Measurements from ENCODE around the gene CCDC6.
"Not testable (repeated sequence)": the region's sequence is repeated elsewhere in the genome, so short reads cannot be mapped to it uniquely, and the experiment has no call there.

Gene CCDC6

DNA sequence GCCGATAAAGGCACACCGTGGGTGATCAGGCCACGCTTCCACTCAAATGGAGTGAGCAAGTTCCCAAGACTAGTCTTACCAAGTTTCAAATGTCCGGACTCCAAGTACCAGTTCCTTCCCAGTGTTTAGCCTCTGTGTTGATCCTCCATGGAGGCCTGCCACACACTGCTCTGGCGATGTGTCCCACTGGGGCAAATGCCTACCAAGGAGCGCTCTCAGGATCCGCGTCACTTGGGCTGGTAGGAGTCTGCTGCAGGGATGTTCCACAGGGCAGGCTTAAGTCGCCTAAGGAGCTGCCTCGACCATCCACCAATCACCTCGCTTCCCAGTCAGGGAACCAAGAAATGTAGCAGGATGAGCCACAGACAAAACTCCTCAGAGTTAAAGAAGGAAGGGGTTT, 135.7 kb downstream of the CCDC6 start:
- DNase-seq (ENCODE audit: low read depth in 2 of 2) = no peak

GRCh38 chr10:59762505-59762904, 143.9 kb downstream of the CCDC6 start:
- no peak for DNase-seq (ENCODE audit: low read depth in 2 of 2)

DNA sequence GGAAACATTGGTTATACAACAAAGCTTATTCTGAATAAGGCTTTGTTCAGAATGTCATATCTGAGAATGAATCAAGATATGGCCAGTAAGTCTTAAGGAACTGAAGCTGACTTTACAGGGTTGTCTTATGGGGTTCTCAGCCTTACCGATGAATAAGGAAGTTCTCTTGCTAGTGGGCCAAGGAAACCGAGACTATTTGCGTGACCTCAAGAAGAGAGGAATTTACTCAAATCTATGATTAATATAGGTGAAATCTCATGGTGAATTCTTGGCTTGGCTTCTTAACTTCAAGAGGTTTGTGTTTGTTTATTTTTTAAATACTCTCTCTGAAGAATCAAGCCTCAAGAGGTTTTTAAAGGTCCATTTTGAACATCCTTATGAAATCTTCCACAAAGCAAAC, 148.4 kb downstream of the CCDC6 start:
- DNase-seq (ENCODE audit: low read depth in 2 of 2) = no peak

- no peak for DNase-seq (ENCODE audit: low read depth in 2 of 2)
Measured at GRCh38 chr10:59754951-59755350, 151.4 kb downstream of the CCDC6 start.

- no peak for DNase-seq (ENCODE audit: low read depth in 2 of 2)
Measured at GRCh38 chr10:59753267-59753666, 153.1 kb downstream of the CCDC6 start, which contains the start of gene MRLN. TSS of gene MRLN (minus strand) at chr10:59753455.

GRCh38 chr10:59752278-59752940, 153.9 kb downstream of the CCDC6 start:
- DNase-seq (ENCODE audit: low read depth in 2 of 2) = no peak

DNA sequence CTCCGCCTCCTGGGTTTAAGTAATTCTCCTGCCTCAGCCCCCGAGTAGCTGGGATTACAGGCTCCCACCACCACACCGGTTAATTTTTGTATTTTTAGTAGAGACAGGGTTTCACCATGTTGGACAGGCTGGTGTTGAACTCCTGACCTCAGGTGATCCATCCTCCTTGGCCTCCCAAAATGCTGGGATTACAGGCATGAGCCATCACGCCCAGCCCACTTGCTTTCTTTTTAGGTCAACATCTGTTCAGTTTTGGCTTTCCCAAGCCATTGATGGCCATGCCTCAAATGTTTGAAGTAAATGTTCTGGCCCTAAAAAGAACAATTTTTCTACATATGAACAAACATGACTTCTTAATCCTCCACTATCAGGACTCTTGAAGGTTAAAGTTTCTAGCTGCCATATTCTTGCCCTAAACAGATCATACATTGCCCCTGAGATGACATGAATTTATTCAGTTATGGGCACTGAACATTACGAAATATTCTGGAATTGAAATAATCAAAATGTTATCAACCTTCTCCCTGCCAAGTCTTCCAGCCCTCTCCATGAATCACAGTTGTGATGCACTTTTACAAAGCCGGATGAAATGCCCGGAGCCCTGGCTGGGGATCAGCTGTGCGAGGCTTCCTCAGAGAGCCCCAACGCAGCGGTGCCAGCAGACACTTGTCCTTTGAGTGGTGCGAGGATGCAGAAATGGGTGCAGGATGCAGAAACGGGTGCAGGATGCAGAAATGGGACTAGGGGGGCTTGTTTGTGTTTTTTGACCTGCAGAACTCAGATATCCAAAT, 156.0 kb downstream of the CCDC6 start:
- DNase-seq (ENCODE audit: low read depth in 2 of 2) = no peak

GRCh38 chr10:59748834-59749233, 157.5 kb downstream of the CCDC6 start:
- DNase-seq (ENCODE audit: low read depth in 2 of 2) = no peak

DNA sequence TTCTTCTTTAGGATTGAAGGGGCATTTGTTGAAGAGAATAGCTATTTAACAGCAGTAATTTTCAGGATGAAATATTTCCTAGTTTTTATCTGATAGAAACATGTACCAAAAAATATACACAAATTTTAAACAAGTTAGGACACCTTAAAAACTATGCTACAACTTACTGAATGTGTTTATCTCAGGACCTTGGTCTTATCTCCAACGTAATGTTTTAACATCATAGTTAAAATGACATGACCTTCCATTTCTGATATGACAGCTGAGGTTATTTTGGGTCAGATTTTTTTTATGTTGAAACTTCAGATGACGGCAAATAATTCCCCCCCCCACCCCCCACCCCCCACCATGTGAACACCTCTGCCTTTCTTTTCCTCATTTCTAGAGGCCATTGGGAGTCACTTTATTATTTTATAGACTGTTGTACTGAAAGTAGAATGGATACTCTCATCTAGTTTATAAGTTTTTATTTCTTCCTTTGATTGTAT, 161.1 kb downstream of the CCDC6 start:
- DNase-seq (ENCODE audit: low read depth in 2 of 2) = no peak

GRCh38 chr10:59744762-59745161, 161.6 kb downstream of the CCDC6 start:
- DNase-seq (ENCODE audit: low read depth in 2 of 2) = not testable (repeated sequence)

GRCh38 chr10:59744156-59744555, 162.2 kb downstream of the CCDC6 start:
- DNase-seq (ENCODE audit: low read depth in 2 of 2) = not testable (repeated sequence)

DNA sequence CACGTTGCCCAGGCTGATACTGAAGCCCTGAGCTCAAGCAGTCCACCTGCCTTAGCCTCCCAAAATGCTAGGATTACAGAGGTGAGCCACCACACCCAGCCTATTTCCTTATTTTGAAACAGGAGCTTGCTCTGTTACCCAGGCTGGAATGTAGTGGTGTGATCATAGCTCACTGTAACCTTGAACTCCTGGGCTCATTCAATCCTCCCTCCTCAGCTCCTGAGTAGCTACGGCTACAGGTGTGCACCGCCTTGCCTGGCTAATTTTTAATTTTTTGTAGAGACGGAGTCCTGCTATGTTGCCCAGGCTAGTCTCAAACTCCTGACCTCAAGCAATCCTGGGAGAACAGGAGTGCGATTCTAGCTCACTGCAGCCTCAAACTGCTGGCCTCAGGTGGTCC, 164.8 kb downstream of the CCDC6 start:
- no peak for DNase-seq (ENCODE audit: low read depth in 2 of 2)

- no peak for DNase-seq (ENCODE audit: low read depth in 2 of 2)
Measured at GRCh38 chr10:59741048-59741447, 165.3 kb downstream of the CCDC6 start.

Data from activated CD8-positive, alpha-beta memory T cell treated with anti-CD3 and anti-CD28 coated beads for 4 hours (primary cell).